ENCODE results near the gene PRAMEF10. TPM values are rescaled to one million over a fixed set of nuclear protein-coding genes. Genes with fewer than 3 reads are reported as not detected.
"Not testable (repeated sequence)": the region's sequence is repeated elsewhere in the genome, so short reads cannot be mapped to it uniquely, and the experiment has no call there.

The PRAMEF10 gene
- not detected for total RNA-seq

DNA sequence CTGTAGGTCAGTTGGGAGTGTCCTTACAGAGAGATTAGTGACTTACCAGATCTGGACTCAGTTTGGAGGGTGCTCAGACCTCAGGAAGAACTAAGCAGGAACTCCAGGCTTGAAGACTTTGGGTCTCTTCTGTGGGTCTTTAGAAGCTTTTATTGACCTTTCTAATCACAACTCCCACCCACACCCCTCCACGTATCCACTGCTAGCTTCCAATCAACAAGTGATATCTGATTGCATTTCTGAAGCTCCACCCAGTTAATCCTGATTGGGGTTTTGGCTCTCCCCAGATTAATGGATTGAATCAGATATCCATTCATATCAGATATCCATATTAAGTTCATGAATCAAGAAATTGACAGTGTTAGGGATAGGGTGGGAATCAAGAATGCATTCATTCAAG, at the start of gene PRAMEF10:
PRAMEF10 (minus strand) TSS at position 101 of the 400 bp plus-strand sequence. CDS start 2,423 bp downstream, outside the sequence.
- DNase-seq: not testable (repeated sequence)

GRCh38 chr1:12947480-12947879, 49.4 kb upstream of the PRAMEF10 start, which contains the start of gene PRAMEF6:
PRAMEF6 (minus strand) TSS chr1:12947580; CDS start chr1:12942518, 5,062 bp downstream.
- DNase-seq: not testable (repeated sequence)

- not testable (repeated sequence) for DNase-seq
Measured at GRCh38 chr1:12924368-12924767, 26.3 kb upstream of the PRAMEF10 start.

- DNase-seq: not testable (repeated sequence)
Measured at GRCh38 chr1:12921749-12922148, 23.7 kb upstream of the PRAMEF10 start.

- not testable (repeated sequence) for DNase-seq
Measured at GRCh38 chr1:12916310-12916709, 18.2 kb upstream of the PRAMEF10 start, which contains the start of gene PRAMEF7. PRAMEF7 (plus strand) TSS chr1:12916610; CDS start chr1:12917693, 1,083 bp downstream.

- DNase-seq: not testable (repeated sequence)
Measured at GRCh38 chr1:12903793-12904572, 5.9 kb upstream of the PRAMEF10 start.

- not testable (repeated sequence) for DNase-seq
Measured at GRCh38 chr1:12899186-12899585, 1.1 kb upstream of the PRAMEF10 start.

- not testable (repeated sequence) for DNase-seq
Measured at GRCh38 chr1:12886101-12886500, 12.0 kb downstream of the PRAMEF10 start, which contains the start of gene PRAMEF4. PRAMEF4 (minus strand) TSS chr1:12886201; CDS start chr1:12883394, 2,807 bp downstream.

DNA sequence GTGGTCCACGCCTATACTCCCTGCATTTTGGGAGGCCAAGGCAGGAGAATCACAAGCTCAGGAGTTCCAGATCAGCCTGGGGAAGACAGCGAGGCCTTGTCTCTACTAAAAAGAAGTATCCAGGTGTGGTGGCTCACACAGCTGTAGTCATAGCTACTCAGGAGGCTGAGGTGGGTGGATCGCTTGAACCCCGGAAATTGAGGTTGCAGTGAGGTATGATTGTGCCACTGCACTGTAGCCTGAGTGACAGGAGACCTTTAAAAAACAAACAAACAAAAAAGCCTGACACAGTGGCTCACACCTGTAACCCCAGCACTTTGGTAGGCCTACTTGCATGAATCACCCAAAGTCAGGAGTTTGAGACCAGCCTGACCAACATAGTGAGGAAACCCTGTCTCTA, 19.6 kb downstream of the PRAMEF10 start:
- DNase-seq: not testable (repeated sequence)

DNA sequence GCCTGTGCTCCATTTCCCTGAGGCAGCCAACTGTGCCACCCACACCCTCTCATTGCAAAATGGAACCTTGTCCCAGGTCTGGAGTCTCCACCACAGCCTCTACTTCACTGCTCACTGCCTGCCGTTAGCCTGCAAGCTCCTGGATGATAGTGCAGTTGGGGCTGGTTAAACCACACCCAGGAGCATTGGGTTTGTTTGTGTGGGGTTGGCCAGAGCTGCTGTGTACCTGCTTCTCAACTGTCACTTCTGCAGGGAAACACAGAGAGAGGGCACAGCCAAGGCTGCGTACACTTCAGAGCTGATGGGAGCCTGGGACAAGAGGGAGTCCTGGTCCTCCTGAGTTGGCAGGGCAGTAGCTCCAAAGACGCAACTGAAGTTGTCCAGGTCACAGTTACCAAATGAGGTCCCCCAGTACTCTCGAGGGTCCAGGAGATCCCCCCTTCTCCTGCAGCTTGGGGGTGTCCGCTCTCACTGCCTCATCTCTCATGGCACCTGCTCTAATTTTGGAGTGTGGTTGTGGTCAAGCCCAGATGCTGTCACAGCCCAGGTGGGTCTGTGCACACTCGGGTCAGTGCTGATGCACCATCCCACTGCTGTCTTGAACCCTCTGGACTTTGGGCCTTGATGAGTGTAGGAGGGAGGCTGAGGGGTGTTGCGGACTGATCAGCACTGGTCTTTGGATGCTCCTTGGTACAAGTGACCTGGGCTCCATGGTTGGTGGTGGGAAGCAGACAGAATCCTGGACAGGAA, 34.8 kb downstream of the PRAMEF10 start:
- not testable (repeated sequence) for DNase-seq

DNA sequence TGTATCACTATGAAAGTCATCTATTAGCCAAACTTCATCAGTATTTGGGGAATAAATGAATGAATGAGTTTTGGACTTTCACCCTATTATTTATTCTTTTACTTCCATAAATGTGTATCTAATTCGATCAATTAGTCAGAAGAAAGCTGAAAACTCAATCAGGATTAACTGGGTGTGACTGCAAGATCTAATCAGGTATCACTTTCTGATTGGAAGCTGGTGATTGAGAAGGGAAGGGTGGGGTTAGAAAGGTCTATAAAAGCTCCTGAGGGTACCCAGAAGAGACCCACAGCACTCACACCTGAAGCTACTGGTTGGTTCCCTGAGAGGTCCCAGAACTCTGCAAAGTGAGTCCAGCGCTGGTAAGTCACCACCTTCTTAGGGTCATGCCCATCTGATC, 41.3 kb downstream of the PRAMEF10 start, which contains the start of gene PRAMEF2:
PRAMEF2 (plus strand) TSS at position 301 of the 400 bp plus-strand sequence. CDS start 1,924 bp downstream, outside the sequence.
- DNase-seq: not testable (repeated sequence)

DNA sequence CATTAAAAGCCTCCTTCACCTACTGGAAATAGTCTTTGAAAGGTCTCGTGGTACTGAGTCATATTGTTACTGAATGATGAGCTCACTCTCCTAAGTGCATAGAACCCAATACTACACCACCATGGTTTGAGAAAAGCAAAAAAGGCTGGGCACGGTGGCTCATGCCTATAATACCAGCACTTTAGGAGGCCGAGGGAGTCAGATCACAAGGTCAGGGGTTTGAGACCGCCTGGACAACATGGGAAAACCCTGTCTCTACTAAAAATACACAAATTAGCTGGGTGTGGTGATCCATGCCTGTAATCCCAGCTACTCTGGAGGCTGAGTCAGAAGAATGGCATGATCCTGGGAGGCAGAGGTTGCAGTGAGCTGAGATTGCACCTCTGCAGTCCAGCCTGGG, 46.3 kb downstream of the PRAMEF10 start:
- no peak for DNase-seq

DNA sequence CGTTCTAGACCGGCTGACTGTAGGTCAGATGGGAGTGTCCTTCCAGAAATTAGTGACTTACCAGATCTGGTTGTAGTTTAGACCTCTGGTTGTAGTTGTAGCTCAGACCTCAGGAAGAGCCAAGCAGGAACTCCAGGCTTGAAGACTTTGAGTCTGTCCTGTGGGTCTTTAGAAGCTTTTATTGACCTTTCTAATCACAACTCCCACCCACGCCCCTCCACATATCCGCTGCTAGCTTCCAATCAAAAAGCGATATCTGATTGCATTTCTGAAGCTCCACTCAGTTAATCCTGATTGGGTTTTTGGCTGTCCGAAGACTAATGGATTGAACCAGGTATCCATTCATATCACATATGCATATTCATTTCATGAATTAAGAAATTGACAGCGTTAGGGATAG, 49.5 kb downstream of the PRAMEF10 start, which contains the start of gene HNRNPCL1:
HNRNPCL1 (minus strand) TSS at position 101 of the 400 bp plus-strand sequence. CDS start 431 bp downstream, outside the sequence.
- not testable (repeated sequence) for DNase-seq

Small RNA genes within 50 kb of the gene (small RNA-seq; reads per million reads assigned to genes)
- gene RNU6-1072P: not detected

Other genes starting within 250 kb of the PRAMEF10 start
- not detected for gene AADACL3, start 182.2 kb downstream of the PRAMEF10 start, total RNA-seq
- gene CFAP107, start 152.1 kb downstream of the PRAMEF10 start, total RNA-seq: not detected
- not detected for gene PRAMEF12, start 124.5 kb downstream of the PRAMEF10 start, total RNA-seq
- gene PRAMEF1, start 106.9 kb downstream of the PRAMEF10 start, total RNA-seq: not detected
- gene PRAMEF11, start 66.9 kb downstream of the PRAMEF10 start, total RNA-seq: not detected
- not detected for gene HNRNPCL1, start 49.5 kb downstream of the PRAMEF10 start, total RNA-seq
- gene PRAMEF2, start 41.2 kb downstream of the PRAMEF10 start, total RNA-seq: not detected
- gene PRAMEF4, start 12.1 kb downstream of the PRAMEF10 start, total RNA-seq: not detected
- not detected for gene PRAMEF7, start 18.3 kb upstream of the PRAMEF10 start, total RNA-seq
- not detected for gene PRAMEF6, start 49.3 kb upstream of the PRAMEF10 start, total RNA-seq
- gene PRAMEF27, start 158.3 kb upstream of the PRAMEF10 start, total RNA-seq: not detected
- not detected for gene HNRNPCL3, start 162.5 kb upstream of the PRAMEF10 start, total RNA-seq
- gene PRAMEF25, start 172.5 kb upstream of the PRAMEF10 start, total RNA-seq: not detected
- not detected for gene HNRNPCL2, start 218.6 kb upstream of the PRAMEF10 start, total RNA-seq

Data from occipital lobe (tissue), 3 donors.